T-helper 9 cell (primary cell): Measurements from ENCODE around the gene MYBL2.
"Not testable (repeated sequence)": the region's sequence is repeated elsewhere in the genome, so short reads cannot be mapped to it uniquely, and the experiment has no call there.

Experiments
- DNase-seq: peaks from one replicate; pipeline ENCODE4 v3.0.0-alpha.2; 2020

Gene MYBL2

DNA sequence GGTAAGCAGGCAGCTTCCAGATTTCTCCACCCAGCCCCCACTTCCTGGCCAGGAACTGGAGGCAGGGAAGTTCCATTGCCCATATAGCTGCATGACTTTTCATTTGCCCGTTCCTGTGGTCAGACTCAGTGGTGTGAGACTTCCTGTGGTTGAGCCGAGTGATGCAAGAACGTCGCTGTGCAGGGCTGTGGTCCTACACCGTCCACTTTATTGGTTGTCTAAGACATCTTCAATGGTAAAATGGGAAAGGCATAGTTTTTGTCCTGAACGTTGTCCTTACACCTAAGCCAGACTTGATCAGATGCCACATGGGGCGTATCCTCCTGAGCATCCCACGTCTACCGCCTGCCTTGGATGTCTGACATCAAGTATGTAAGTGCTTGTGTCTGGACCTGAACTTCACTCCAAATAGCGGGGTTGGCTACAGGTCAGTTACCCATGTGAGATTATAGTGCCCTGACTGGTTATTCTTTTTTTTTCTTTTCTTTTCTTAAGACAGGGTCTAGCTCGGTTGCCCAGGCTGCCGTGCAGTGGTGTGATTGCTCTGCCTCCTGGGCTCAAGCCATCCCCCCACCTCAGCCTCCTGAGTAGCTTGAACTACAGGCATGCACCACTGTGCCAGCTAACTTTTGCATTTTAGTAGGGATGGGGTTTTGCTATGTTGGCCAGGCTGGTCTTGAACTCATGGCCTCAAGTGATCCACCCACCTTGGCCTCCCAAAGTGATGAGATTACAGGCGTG, 85.8 kb downstream of the MYBL2 start:
- no peak for DNase-seq

GRCh38 chr20:43755390-43755789, 88.5 kb downstream of the MYBL2 start:
- no peak for DNase-seq

- DNase-seq: no peak
Measured at GRCh38 chr20:43755851-43756250, 88.9 kb downstream of the MYBL2 start.

GRCh38 chr20:43757888-43758287, 91.0 kb downstream of the MYBL2 start:
- DNase-seq: not testable (repeated sequence)

DNA sequence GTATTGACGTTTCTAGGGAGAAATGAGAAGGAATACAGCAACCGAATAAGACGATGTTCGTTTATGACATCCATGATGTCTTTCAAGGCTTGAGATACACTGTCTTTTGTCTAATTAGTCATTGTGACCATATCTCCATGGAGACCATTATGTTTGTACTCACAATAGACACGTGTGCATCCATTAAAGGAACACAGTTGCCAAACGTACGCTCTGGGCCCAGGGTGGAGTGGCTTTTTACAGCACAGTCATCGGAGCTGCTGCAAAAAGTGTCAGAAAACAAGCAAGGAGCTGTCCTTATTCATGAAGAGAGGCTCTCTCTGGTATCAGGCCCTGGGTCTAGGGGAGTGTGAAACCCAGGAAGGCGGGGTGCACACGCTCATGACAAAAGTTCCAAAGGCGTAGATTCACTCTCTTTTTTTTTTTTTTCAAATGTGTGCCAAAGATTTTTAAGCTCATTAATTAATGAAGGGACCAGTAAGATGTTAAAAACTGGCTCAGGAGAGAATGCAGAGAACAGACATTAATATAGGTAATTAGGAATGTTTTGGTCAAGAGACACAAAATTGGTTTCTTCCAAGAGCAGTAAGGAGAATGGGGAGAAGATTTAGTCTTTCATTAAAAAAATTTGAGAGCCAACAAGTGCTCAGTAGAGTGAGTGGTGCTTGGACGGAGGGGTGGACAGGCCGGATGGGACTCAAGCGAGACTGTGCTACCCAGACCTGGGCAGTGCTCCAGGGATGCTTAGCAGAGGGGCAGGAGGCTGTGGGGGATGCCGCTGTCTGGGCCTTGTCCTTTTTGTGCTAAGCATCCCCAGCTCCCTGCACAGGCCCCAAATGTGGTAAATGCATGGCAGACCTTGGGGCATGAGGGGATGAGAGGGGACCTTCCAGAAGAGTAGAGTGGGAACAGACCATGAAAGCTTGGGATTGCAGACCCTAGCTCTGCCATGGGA, 94.7 kb downstream of the MYBL2 start:
- no peak for DNase-seq

- DNase-seq: no peak
Measured at GRCh38 chr20:43762911-43763310, 96.0 kb downstream of the MYBL2 start.

DNA sequence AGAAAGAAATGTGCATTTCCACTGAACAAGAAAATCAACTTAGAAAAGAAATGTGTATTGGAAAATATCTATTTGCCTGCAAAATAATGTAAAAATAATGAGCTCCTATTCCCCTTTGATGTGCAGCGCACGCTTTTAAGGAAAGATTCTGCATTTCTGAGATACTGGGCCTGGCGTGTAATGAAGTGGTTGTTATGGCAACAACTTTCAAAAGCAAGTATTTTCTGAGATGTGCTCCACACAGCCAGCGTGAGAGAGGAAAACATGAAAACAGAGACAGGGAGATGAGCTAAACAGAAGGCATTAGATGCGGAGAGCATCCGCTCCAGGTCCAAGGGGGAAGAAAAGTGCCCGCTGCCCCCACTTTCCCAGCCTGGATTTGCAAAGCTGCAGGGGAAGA, 99.0 kb downstream of the MYBL2 start:
- DNase-seq: no peak
